GM21737 (cell line): Measurements from ENCODE around the gene SND1.

Source experiments
- ATAC-seq: cut with Tn5 transposase; IDR thresholded peaks from one replicate; pipeline ENCODE4 v1.9.1; 2021; ENCODE audit warnings: mild to moderate bottlenecking, moderate library complexity; ENCODE audit not compliant: unreplicated experiment

SND1 gene

GRCh38 chr7:128076796-128077271, 424.8 kb downstream of the SND1 start:
- ATAC-seq = no peak

- ATAC-seq = no peak
Measured at GRCh38 chr7:128078309-128078708, 426.3 kb downstream of the SND1 start.

- no peak for ATAC-seq
Measured at GRCh38 chr7:128080169-128080568, 428.2 kb downstream of the SND1 start.

GRCh38 chr7:128081351-128081750, 429.4 kb downstream of the SND1 start:
- no peak for ATAC-seq

- no peak for ATAC-seq
Measured at GRCh38 chr7:128081808-128082207, 429.8 kb downstream of the SND1 start.

GRCh38 chr7:128082431-128082830, 430.4 kb downstream of the SND1 start:
- no peak for ATAC-seq

GRCh38 chr7:128084896-128085608, 433.1 kb downstream of the SND1 start:
- no peak for ATAC-seq

GRCh38 chr7:128090492-128090891, 438.5 kb downstream of the SND1 start:
- no peak for ATAC-seq

GRCh38 chr7:128091106-128091505, 439.1 kb downstream of the SND1 start:
- ATAC-seq = no peak

- ATAC-seq = no peak
Measured at GRCh38 chr7:128092221-128092620, 440.2 kb downstream of the SND1 start.

- ATAC-seq = no peak
Measured at GRCh38 chr7:128093614-128094570, 441.9 kb downstream of the SND1 start.

- ATAC-seq = no peak
Measured at GRCh38 chr7:128094686-128095085, 442.7 kb downstream of the SND1 start.

- no peak for ATAC-seq
Measured at GRCh38 chr7:128097211-128097731, 445.3 kb downstream of the SND1 start.

GRCh38 chr7:128098629-128099028, 446.6 kb downstream of the SND1 start:
- no peak for ATAC-seq

GRCh38 chr7:128099204-128099671, 447.2 kb downstream of the SND1 start:
- no peak for ATAC-seq

- no peak for ATAC-seq
Measured at GRCh38 chr7:128100225-128100948, 448.4 kb downstream of the SND1 start.

GRCh38 chr7:128100949-128101713, 449.1 kb downstream of the SND1 start:
- no peak for ATAC-seq

- ATAC-seq = no peak
Measured at GRCh38 chr7:128102490-128103291, 450.7 kb downstream of the SND1 start.

- no peak for ATAC-seq
Measured at GRCh38 chr7:128103498-128104107, 451.6 kb downstream of the SND1 start.
